ENCODE data around the gene CAPN10.

CAPN10 gene

GRCh38 chr2:240644171-240644651, 57.7 kb downstream of the CAPN10 start:
- TF ChIP-seq GABPA (IDR thresholded peaks at IDR 0.05; ENCODE audit: low read depth) (no peak), REST (IDR thresholded peaks at IDR 0.05; ENCODE audit: insufficient replicate concordance, low read depth) (no peak), CTCF (IDR thresholded peaks at IDR 0.05; ENCODE audit: insufficient read depth, low read length) (no peak), POLR2AphosphoS5 (IDR thresholded peaks at IDR 0.05; ENCODE audit: low read depth) (no peak), SPI1 (IDR thresholded peaks at IDR 0.05; ENCODE audit: borderline replicate concordance, low read depth) (no peak)
- no peak for DNase-seq (ENCODE audit: low read depth in 1 of 2, low spot score in 1 of 2)
- Histone ChIP-seq H3K4me3 (replicated peaks; ENCODE audit: insufficient read depth, low read length) (no peak overlapping the region), H3K27ac (replicated peaks) (no peak overlapping the region), H3K27me3 (ENCODE audit: insufficient read depth, poor library complexity, severe bottlenecking) (peaks cover 2% of the 10 kb centered on the region)

DNA sequence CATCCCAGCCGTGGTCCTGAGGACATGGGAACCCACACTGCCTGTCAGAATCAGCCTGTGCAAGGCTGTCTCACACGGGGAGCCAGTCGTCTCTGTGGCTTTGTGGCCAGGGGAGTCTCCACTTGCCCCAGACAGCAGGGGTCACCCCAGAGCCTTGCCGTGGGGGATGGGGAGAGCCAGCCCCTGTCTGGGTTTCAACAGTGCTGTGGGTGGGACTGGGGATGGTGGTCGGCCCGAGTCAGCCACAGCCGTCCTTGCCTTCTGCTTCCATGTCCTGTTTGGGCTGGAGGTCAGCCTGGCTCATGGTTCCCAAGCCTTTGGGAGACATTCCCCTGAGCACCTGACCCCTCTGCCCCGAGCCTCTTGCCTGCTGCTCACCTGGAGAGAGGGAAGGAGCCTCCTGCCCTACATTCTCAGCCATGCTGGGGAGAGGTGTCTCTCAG, 58.3 kb downstream of the CAPN10 start:
- no peak for DNase-seq (ENCODE audit: low read depth in 1 of 2, low spot score in 1 of 2)
- no peak overlapping the region for H3K4me3 ChIP-seq (replicated peaks; ENCODE audit: insufficient read depth, low read length)
- H3K27me3 ChIP-seq (ENCODE audit: insufficient read depth, poor library complexity, severe bottlenecking): peaks cover 2% of the 10 kb centered on the region
- TF ChIP-seq GABPA (IDR thresholded peaks at IDR 0.05; ENCODE audit: low read depth) (no peak), CTCF (IDR thresholded peaks at IDR 0.05; ENCODE audit: insufficient read depth, low read length) (no peak), POLR2AphosphoS5 (IDR thresholded peaks at IDR 0.05; ENCODE audit: low read depth) (no peak), REST (IDR thresholded peaks at IDR 0.05; ENCODE audit: insufficient replicate concordance, low read depth) (no peak), SPI1 (IDR thresholded peaks at IDR 0.05; ENCODE audit: borderline replicate concordance, low read depth) (no peak)
- no peak overlapping the region for H3K27ac ChIP-seq (replicated peaks)

- Histone ChIP-seq H3K4me3 (replicated peaks; ENCODE audit: insufficient read depth, low read length) (no peak overlapping the region), H3K27ac (replicated peaks) (no peak overlapping the region), H3K27me3 (ENCODE audit: insufficient read depth, poor library complexity, severe bottlenecking) (peaks cover 2% of the 10 kb centered on the region)
- TF ChIP-seq GABPA (IDR thresholded peaks at IDR 0.05; ENCODE audit: low read depth) (no peak), POLR2AphosphoS5 (IDR thresholded peaks at IDR 0.05; ENCODE audit: low read depth) (no peak), REST (IDR thresholded peaks at IDR 0.05; ENCODE audit: insufficient replicate concordance, low read depth) (peak; percentile 35)
- DNase-seq (ENCODE audit: low read depth in 1 of 2, low spot score in 1 of 2): no peak
Measured at GRCh38 chr2:240645346-240645745, 58.8 kb downstream of the CAPN10 start.

Measured in HL-60 (cell line).